GM21390 (cell line): Measurements from ENCODE around the gene RPL36A.

Source experiments
- ATAC-seq: cut with Tn5 transposase; IDR thresholded peaks from one replicate; pipeline ENCODE4 v1.9.1; 2021; ENCODE audit not compliant: unreplicated experiment

RPL36A gene

GRCh38 chrX:101430457-101431078 is 39.8 kb downstream of the RPL36A start:
- peak; percentile 97 for ATAC-seq

GRCh38 chrX:101442085-101442484 is 51.3 kb downstream of the RPL36A start:
- no peak for ATAC-seq
